A549 (cell line): Measurements from ENCODE around the gene IRF1. TPM values are rescaled to one million over a fixed set of nuclear protein-coding genes. Genes with fewer than 3 reads are reported as not detected.
A peak's percentile ranks its signal among the peaks of the same experiment; 100 is the strongest.

ENCODE experiments used
- ATAC-seq, 2 experiments: fragments of 200-7000 bp in 1 of 2; fragments of >200 bp in 1 of 2; cut with Nextera tagmentation in 1 of 2; cut with Tn5 transposase in 1 of 2; 3 replicates each; pipeline versions ENCODE4 v1.8.0 to v1.9.1; 2018 to 2020; ENCODE audit warnings: mild to moderate bottlenecking in 1 of 2, moderate library complexity in 1 of 2
- CTCF ChIA-PET: fragments of 300-600 bp; sonication (Branson Sonifier 250); formaldehyde crosslinking; extraction: SDS; loops from one replicate; lab custom pipeline; 2021; ENCODE audit warnings: antibody characterized with exemption, inconsistent platforms; lab: Yijun Ruan, JAX
- POLR2A ChIA-PET: fragments of 350-600 bp; formaldehyde crosslinking; extraction: SDS; loops from one replicate; lab custom pipeline; 2021; ENCODE audit warnings: antibody characterized with exemption, inconsistent platforms; lab: Yijun Ruan, JAX
- DNase-seq, 2 experiments: peaks; one replicate each; pipeline versions ENCODE4 v3.0.0 to v3.0.0-alpha.2; 2011 to 2016; ENCODE audit warnings: low read depth in 1 of 2, low spot score in 1 of 2
- FAIRE-seq: peaks from 2 replicates; lab custom pipeline; 2011; peaks lifted over from hg19 to GRCh38; lab: Jason Lieb, UNC
- H3K27ac ChIP-seq, 2 experiments: fragments of >200 bp; sonication (Bioruptor Twin); formaldehyde crosslinking; 3 replicates each; pipeline ENCODE4 v1.5.1; 2016 to 2017
- H3K4me1 ChIP-seq: fragments of >200 bp; sonication (Bioruptor Twin); formaldehyde crosslinking; 3 replicates; pipeline ENCODE4 v1.6.1; 2016
- H3K4me2 ChIP-seq: fragments of >200 bp; sonication (Bioruptor Twin); formaldehyde crosslinking; 3 replicates; pipeline ENCODE4 v1.6.1; 2016
- H3K4me3 ChIP-seq: fragments of >200 bp; sonication (Bioruptor Twin); formaldehyde crosslinking; 3 replicates; pipeline ENCODE4 v1.5.1; 2016
- H3K9me3 ChIP-seq: fragments of >200 bp; sonication (Bioruptor Twin); formaldehyde crosslinking; 3 replicates; pipeline ENCODE4 v1.6.1; 2016
- ATOH8 ChIP-seq: fragments of 250-450 bp; sonication (Bioruptor Pico); IDR thresholded peaks from 2 replicates; pipeline ENCODE4 v1.5.0; 2020; ENCODE audit warnings: low read depth, mild to moderate bottlenecking, moderate library complexity
- CBX8 ChIP-seq: fragments of 200-600 bp; sonication (generic); IDR thresholded peaks from 2 replicates; pipeline ENCODE4 v1.6.1; 2016
- CHD4 ChIP-seq: fragments of 200-600 bp; sonication (generic); IDR thresholded peaks from 2 replicates; pipeline ENCODE4 v1.6.1; 2016; ENCODE audit warnings: antibody characterized with exemption, mild to moderate bottlenecking, borderline replicate concordance
- FOSB ChIP-seq: fragments of 250-450 bp; sonication (Bioruptor Pico); IDR thresholded peaks from 2 replicates; pipeline ENCODE4 v1.5.0; 2020; ENCODE audit warnings: mild to moderate bottlenecking, moderate library complexity
- FOSL2 ChIP-seq, 2 experiments: fragments of 450-650 bp in 1 of 2; fragments of >200 bp in 1 of 2; sonication (Bioruptor Twin) in 1 of 2; formaldehyde crosslinking; IDR thresholded peaks; 2 replicates each; pipeline versions ENCODE4 v1.5.0 to v1.6.1; 2016 to 2020; ENCODE audit warnings: mild to moderate bottlenecking in 1 of 2, moderate library complexity in 1 of 2
- FOXS1 ChIP-seq: fragments of 250-450 bp; sonication (Bioruptor Pico); IDR thresholded peaks from 2 replicates; pipeline ENCODE4 v1.5.0; 2020; ENCODE audit warnings: mild to moderate bottlenecking, moderate library complexity
- GATA3 ChIP-seq: IDR thresholded peaks from 2 replicates; pipeline ENCODE4 v1.6.1; 2012; ENCODE audit warnings: borderline replicate concordance
- HDAC2 ChIP-seq: fragments of 200-600 bp; sonication (generic); IDR thresholded peaks from 2 replicates; pipeline ENCODE4 v1.6.1; 2016
- HES2 ChIP-seq: fragments of >200 bp; sonication (Bioruptor Twin); formaldehyde crosslinking; IDR thresholded peaks from 2 replicates; pipeline ENCODE4 v1.6.1; 2016
- HMGXB4 ChIP-seq: fragments of 250-450 bp; sonication (Bioruptor Pico); IDR thresholded peaks from 2 replicates; pipeline ENCODE4 v1.5.0; 2021; ENCODE audit warnings: mild to moderate bottlenecking, moderate library complexity, borderline replicate concordance
- HOXA7 ChIP-seq: fragments of 250-450 bp; sonication (Bioruptor Pico); IDR thresholded peaks from 2 replicates; pipeline ENCODE4 v1.5.0; 2020; ENCODE audit warnings: mild to moderate bottlenecking, moderate library complexity
- JUN ChIP-seq, 2 experiments: fragments of >200 bp; sonication (Bioruptor Twin); formaldehyde crosslinking; IDR thresholded peaks; 2 replicates in 1 of 2; 3 replicates in 1 of 2; pipeline ENCODE4 v1.6.1; 2016 to 2017
- JUNB ChIP-seq: fragments of >200 bp; sonication (Bioruptor Twin); formaldehyde crosslinking; IDR thresholded peaks from 2 replicates; pipeline ENCODE4 v1.6.1; 2016
- MAFK ChIP-seq: fragments of 450-650 bp; IDR thresholded peaks from 2 replicates; pipeline ENCODE4 v1.6.1; 2014; ENCODE audit not compliant: partially characterized antibody
- MAX ChIP-seq: IDR thresholded peaks from 2 replicates; pipeline ENCODE4 v1.6.1; 2012
- MAZ ChIP-seq: fragments of 150-350 bp; IDR thresholded peaks from 2 replicates; pipeline ENCODE4 v1.6.1; 2014; ENCODE audit warnings: antibody characterized with exemption, low read depth, low read length, borderline replicate concordance
- MYC ChIP-seq: IDR thresholded peaks from 2 replicates; pipeline ENCODE4 v1.6.1; 2012; ENCODE audit warnings: mild to moderate bottlenecking, inconsistent platforms, low read length, improper control_type of control experiment, borderline replicate concordance
- NFE2L2 ChIP-seq: fragments of 150-350 bp; conservative IDR thresholded peaks from 2 replicates; pipeline ENCODE4 v1.6.1; 2014; ENCODE audit warnings: low read length
- PBX3 ChIP-seq: IDR thresholded peaks from 2 replicates; pipeline ENCODE4 v1.6.1; 2012
- RAD21 ChIP-seq, 2 experiments: fragments of >200 bp in 1 of 2; sonication (Bioruptor Twin) in 1 of 2; formaldehyde crosslinking in 1 of 2; IDR thresholded peaks in 1 of 2; conservative IDR thresholded peaks in 1 of 2; 2 replicates in 1 of 2; 3 replicates in 1 of 2; pipeline ENCODE4 v1.6.1; 2012 to 2018; ENCODE audit warnings: inconsistent platforms in 1 of 2
- RCOR1 ChIP-seq: fragments of 150-350 bp; IDR thresholded peaks from 2 replicates; pipeline ENCODE4 v1.6.1; 2014; ENCODE audit warnings: antibody characterized with exemption, low read length, low read depth
- RFX5 ChIP-seq: fragments of 450-650 bp; IDR thresholded peaks from 2 replicates; pipeline ENCODE4 v1.7.1; 2014; ENCODE audit warnings: antibody characterized with exemption, mild to moderate bottlenecking, moderate library complexity
- SMC3 ChIP-seq: fragments of >200 bp; sonication (Bioruptor Twin); formaldehyde crosslinking; IDR thresholded peaks from 3 replicates; pipeline ENCODE4 v1.6.1; 2018; ENCODE audit warnings: inconsistent platforms
- TP53 ChIP-seq: fragments of 250-450 bp; sonication (Bioruptor Pico); IDR thresholded peaks from 2 replicates; pipeline ENCODE4 v1.5.0; 2021; ENCODE audit warnings: mild to moderate bottlenecking, moderate library complexity
- ZSCAN20 ChIP-seq: fragments of 250-450 bp; sonication (Bioruptor Pico); IDR thresholded peaks from 2 replicates; pipeline ENCODE4 v1.8.0; 2022; ENCODE audit warnings: mild to moderate bottlenecking, moderate library complexity
- WGBS: methylation state at CpG from one replicate; pipeline ENCODE4 v1.1.6; 2017; ENCODE audit errors: missing lambda C conversion rate; 5-methylcytosine and 5-hydroxymethylcytosine counted together
- polyA plus RNA-seq, 4 experiments: library from polyadenylated mRNA; depleted of rRNA in 3 of 4; stranded (reverse); fragments of >200 nt; fragmentation: RNase III in 1 of 4; extraction: RNeasy Plus Mini Kit Qiagen cat#74134 plus additional on column Dnase treatment in 1 of 4; gene quantifications; 2 replicates in 3 of 4; 3 replicates in 1 of 4; pipeline ENCODE4 v1.2.3, GENCODE V29; 2011 to 2017

IRF1 gene
- polyA plus RNA-seq, 2 of the 4 experiments (the other 2 are of a cell fraction), result 10.9 to 13.3 TPM

GRCh38 chr5:132499440-132500243, 9.1 kb upstream of the IRF1 start:
- ChIA-PET POLR2A (interaction anchor here (1.5 kb wide), 1 partner anchor 9 kb away, joined by 6 read pairs; the partner anchor contains the start of gene IRF1), CTCF (interaction anchor here (1.0 to 12.9 kb wide), 16 partner anchors 9 to 134 kb away, joined by 3 to 217 read pairs (median 11); partner anchors contain the start of genes IRF1 and SLC22A5)
- Histone ChIP-seq H3K4me3 (no peak overlapping the region), H3K9me3 (no peaks in the 10 kb centered on the region), H3K4me1 (peaks cover 43% of the 10 kb centered on the region), H3K27ac (peak overlapping the region in 1 of 2 experiments; percentile 97; a peak in 3 of 6 replicates), H3K4me2 (no peak overlapping the region)
- ATAC-seq, result no peak
- 64% methylated on average over 7 of the region's 9 CpGs for WGBS
- no peak for DNase-seq
- no peak for TF ChIP-seq GATA3
- TF ChIP-seq HOXA7 (CRISPR knock-in tag), result no peak
- no peak for TF ChIP-seq SMC3
- TF ChIP-seq CHD4, result no peak
- no peak for TF ChIP-seq CBX8
- no peak for TF ChIP-seq MAZ
- no peak for TF ChIP-seq NFE2L2
- TF ChIP-seq JUN (IDR thresholded peaks at IDR 0.05), result no peak
- no peak for TF ChIP-seq RFX5
- no peak for TF ChIP-seq RAD21 (conservative IDR thresholded peaks at IDR 0.05 in 1 of 2, IDR thresholded peaks at IDR 0.05 in 1 of 2)
- no peak for TF ChIP-seq FOSL2 (IDR thresholded peaks at IDR 0.05)
- no peak for TF ChIP-seq FOSL2 (CRISPR knock-in tag; IDR thresholded peaks at IDR 0.05)
- no peak for TF ChIP-seq MAX
- TF ChIP-seq HDAC2, result no peak
- TF ChIP-seq PBX3, result no peak
- TF ChIP-seq ATOH8 (CRISPR knock-in tag), result no peak
- FAIRE-seq, result no peak

- FAIRE-seq, result no peak
- Histone ChIP-seq H3K4me2 (peak overlapping the region; percentile 90), H3K4me3 (no peak overlapping the region), H3K9me3 (no peaks in the 10 kb centered on the region), H3K27ac (peak overlapping the region; percentile 88 to 97; a peak in 5 of 6 replicates), H3K4me1 (peaks cover 48% of the 10 kb centered on the region)
- TF ChIP-seq MYC (no peak), TP53 (CRISPR knock-in tag) (no peak), HMGXB4 (no peak), ZSCAN20 (CRISPR knock-in tag) (no peak), RCOR1 (no peak), FOSB (CRISPR knock-in tag) (no peak), HES2 (no peak), NFE2L2 (no peak), MAZ (no peak), JUN (IDR thresholded peaks at IDR 0.05) (no peak), HDAC2 (no peak), CHD4 (no peak), JUNB (no peak), FOXS1 (CRISPR knock-in tag) (no peak), MAFK (no peak)
- POLR2A ChIA-PET, result interaction anchor here (1.0 to 4.6 kb wide), 4 partner anchors 84 to 205 kb away, joined by 3 to 49 read pairs (median 5); partner anchors contain the start of gene SLC22A4
- ATAC-seq, result no peak
- 85% methylated on average over 4 of the region's 4 CpGs for WGBS
- DNase-seq, result no peak
- CTCF ChIA-PET, result interaction anchor here (0.8 to 12.9 kb wide), 11 partner anchors 8 to 129 kb away, joined by 3 to 217 read pairs (median 13); partner anchors contain the start of genes IRF1 and SLC22A5
Observed at GRCh38 chr5:132498686-132499271, 8.2 kb upstream of the IRF1 start.
